Testis (tissue), 2 donors: ENCODE data around the gene CYP2U1.

Experiments used
- POLR2A ChIP-seq: fragments of 450-650 bp; IDR thresholded peaks from one replicate; pipeline ENCODE4 v1.6.1; 2017; ENCODE audit warnings: antibody characterized with exemption, mild to moderate bottlenecking, moderate library complexity
- TF ChIP-seq, protein P1 (sequence below), 3 experiments: fragments of 450-650 bp in 2 of 3; fragments of 200-600 bp in 1 of 3; sonication (generic) in 1 of 3; IDR thresholded peaks; one replicate each; pipeline ENCODE4 v1.5.1; 2016 to 2019; ENCODE audit warnings: antibody characterized with exemption in 3 of 3, mild to moderate bottlenecking in 2 of 3, moderate library complexity in 1 of 3

DNA sequence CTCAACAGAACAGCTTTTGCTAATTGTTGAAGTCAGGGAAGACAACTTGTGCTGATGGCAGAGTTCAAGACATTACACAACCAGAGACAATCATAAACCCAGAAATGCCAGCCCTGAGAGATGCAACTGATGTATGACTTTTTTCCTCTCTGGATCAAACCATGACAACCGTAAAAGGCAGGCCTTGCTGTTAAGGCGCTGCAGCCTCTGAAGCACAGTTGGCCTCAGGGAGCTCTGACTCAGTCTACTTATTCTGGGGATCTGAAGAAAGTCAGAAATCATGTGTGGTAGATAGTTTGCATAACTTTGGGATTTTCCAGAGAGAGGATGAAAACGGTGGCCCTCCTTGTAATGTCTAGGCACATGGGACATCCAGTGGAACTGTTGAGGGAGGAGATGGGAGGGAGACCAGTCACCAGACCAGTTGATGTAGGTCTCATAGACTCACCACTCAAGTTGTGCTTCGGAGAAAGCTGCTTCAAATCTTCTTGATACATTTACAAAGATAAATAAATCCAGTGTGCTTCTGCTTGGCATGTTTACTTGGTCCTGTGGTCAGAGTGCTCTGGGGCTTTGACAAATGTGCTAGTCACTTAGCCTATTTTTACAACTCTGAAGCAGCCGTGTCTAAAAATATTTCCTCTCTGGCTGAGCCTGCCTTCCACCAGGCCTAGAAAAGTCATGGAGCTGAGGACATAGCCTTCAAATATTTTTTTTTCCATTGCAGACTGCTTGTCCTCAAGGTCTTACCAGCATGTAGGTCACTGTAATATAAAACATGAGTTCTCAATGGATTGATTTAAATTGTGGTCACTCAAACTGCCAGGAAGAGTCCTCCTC, 65.8 kb downstream of the CYP2U1 start:
- TF ChIP-seq, protein P1, sequence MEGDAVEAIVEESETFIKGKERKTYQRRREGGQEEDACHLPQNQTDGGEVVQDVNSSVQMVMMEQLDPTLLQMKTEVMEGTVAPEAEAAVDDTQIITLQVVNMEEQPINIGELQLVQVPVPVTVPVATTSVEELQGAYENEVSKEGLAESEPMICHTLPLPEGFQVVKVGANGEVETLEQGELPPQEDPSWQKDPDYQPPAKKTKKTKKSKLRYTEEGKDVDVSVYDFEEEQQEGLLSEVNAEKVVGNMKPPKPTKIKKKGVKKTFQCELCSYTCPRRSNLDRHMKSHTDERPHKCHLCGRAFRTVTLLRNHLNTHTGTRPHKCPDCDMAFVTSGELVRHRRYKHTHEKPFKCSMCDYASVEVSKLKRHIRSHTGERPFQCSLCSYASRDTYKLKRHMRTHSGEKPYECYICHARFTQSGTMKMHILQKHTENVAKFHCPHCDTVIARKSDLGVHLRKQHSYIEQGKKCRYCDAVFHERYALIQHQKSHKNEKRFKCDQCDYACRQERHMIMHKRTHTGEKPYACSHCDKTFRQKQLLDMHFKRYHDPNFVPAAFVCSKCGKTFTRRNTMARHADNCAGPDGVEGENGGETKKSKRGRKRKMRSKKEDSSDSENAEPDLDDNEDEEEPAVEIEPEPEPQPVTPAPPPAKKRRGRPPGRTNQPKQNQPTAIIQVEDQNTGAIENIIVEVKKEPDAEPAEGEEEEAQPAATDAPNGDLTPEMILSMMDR (IDR thresholded peaks at IDR 0.05) = no peak
- TF ChIP-seq POLR2A = no peak
